ENCODE data around the gene NREP. TPM values are rescaled to one million over a fixed set of nuclear protein-coding genes. Genes with fewer than 3 reads are reported as not detected.
"Not testable (repeated sequence)": the region's sequence is repeated elsewhere in the genome, so short reads cannot be mapped to it uniquely, and the experiment has no call there.

The NREP gene
- total RNA-seq, 1 donor from 2014 or later = 26.2 TPM

DNA sequence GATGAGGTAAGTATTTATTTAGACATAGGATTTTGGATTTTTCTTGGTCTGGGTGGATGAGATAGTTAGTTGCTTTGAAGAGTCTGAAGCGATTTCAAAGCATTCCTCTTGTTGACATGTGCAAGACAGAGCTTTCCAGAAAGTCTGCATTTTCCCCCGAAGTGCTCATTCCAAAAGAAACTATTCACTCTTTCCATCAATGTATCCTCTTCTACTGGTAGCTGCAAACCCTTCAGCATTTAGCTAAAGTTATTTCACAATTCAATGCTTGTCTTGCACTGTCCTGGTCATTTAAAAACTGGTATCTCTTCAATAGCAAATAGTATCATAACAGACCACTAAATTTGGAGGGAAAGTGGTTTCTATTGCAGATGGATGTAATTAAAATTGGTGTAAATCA lies 13.0 kb downstream of the NREP start:
- ATAC-seq (no peak), DNase-seq (ENCODE audit: missing footprints) (no peak)
- intact Hi-C loops (cut with DNase I) = no loop called here

DNA sequence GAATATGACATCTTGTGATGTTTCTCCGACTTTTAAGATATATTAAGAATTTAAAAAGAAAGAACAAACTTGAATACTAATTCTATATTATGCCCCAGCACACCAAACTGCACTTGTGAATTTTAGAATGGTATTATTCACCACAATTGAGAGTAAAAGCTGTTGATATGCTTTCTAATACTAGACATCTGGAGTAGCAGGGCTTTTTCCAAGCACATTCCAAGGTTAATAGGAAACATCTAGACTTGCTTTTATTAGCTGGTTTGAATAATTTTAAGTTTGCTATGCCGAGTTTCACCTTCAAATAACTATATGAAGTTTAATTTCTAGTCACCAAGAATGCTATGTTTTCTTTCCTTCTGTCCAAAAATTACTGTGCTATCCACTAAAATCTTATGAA lies 13.5 kb downstream of the NREP start:
- ATAC-seq = no peak
- intact Hi-C loops (cut with DNase I) = no loop called here
- no peak for DNase-seq (ENCODE audit: missing footprints)

DNA sequence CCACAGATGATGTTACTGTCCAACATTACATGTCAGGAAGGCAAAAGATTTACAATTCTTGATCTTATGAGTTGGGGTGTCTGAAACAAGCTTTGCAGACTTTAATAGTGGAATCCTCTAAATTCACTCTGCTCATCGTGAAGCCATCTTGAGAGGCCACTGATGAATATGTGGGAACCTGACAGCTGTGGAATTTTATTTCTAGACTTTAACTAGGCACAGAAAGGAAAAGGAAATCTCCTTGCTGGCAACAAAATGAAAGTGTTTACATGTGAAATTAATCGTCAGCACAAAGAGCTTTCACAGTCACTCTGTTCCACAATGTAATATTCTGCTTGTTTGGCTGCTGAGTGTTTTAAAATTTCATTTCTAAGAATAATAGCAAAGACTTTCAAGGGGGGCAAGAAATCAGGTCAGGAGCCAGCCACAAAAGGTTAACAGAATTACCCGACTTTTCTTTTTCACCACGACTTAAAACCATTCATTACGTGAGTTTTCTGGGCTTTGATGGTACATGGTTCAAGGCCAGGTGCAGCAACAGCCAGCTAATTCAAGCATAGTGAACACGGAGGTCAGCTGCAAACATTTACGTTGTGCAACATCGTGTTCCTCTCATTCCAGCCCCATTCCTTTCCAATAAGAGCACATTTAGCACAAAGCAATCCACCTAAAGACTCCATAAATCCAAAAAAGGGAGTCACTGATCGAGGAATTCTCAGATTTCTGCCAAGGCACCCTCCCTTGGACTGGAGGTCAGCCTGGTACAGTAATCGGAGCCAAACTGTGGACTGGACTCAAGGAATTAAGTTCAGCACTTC lies 14.6 kb downstream of the NREP start:
- intact Hi-C loops (cut with DNase I) = no loop called here
- ATAC-seq (peak; percentile 34), DNase-seq (ENCODE audit: missing footprints) (no peak)

DNA sequence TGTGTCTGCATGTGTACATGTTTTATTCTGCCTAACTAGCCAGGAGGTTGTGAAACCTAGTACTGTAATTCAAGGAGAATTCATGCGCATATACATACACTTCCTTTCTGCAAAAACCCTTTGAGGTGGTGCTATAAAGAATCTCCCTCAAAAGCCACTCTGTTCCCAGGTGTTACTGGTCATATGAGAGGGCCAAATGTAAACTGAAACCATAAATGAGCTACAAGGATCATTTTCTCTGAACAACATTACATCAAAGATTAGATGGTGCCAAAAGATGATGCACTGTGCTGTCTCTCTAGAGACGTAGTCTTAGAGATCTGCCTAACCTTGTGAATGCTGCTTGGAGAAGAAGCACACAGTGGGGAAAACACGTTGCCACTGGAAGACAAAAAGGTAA lies 15.7 kb downstream of the NREP start:
- ATAC-seq = no peak
- DNase-seq (ENCODE audit: missing footprints) = no peak
- intact Hi-C loops (cut with DNase I) = no loop called here

DNA sequence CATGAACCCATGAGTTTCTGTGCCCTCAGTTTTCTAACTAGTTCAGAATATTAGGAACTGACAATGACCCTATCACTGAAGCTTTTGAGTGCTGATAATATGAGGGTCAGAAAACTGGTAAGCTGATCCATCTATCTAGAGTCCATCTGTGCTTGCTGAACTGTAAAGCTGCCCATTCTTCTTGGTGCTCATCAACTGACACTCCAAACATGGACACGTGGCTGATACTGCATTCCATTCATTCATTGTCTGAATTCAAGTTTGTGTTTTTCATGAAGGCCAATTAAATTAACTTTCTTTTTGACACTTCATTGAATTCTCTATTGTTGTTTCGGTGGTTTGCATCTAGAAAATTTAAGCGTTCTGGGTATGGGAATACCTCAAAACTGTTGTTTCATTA lies 17.6 kb downstream of the NREP start:
- intact Hi-C loops (cut with DNase I) = no loop called here
- DNase-seq (ENCODE audit: missing footprints) = no peak
- ATAC-seq = no peak

DNA sequence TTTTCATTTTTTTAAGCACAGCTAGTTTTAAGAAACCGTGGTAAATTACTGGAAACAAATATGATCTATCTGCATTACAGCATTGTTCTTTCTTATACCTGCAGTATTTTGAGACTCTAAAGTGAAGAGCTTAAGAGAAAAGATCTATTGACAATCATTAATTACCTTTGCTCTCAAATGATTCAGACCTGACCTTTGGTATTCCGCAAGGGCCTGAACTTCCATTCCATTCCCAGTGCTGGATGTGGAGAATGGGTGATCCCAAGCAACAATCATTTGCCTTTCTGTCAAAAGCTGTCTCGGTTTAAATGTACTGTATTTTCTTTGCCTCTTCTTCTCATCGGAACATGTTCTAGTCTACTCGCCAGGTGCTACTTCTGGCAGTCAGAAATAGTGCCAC lies 18.9 kb downstream of the NREP start:
- ATAC-seq (no peak), DNase-seq (ENCODE audit: missing footprints) (no peak)
- intact Hi-C loops (cut with DNase I) = no loop called here

DNA sequence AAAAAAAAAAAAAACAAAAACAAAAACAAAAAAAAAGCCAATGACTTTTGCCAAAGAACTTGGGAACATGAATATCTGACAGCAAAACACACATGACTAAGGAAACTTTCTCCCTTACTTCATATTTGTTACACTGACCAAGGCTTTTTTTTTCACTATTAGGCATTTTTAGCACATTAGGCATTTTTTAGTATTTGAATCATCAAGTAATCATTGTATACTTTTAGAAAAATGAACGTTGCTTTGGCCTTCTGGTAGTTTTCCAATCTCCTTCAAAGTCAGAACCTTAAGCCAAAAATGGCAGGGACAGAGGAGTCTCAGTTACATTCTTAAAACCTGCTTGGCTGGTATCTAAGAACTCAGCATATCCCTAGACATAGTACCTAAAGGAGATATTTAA lies 19.3 kb downstream of the NREP start:
- ATAC-seq (no peak), DNase-seq (ENCODE audit: missing footprints) (no peak)
- intact Hi-C loops (cut with DNase I) = no loop called here

DNA sequence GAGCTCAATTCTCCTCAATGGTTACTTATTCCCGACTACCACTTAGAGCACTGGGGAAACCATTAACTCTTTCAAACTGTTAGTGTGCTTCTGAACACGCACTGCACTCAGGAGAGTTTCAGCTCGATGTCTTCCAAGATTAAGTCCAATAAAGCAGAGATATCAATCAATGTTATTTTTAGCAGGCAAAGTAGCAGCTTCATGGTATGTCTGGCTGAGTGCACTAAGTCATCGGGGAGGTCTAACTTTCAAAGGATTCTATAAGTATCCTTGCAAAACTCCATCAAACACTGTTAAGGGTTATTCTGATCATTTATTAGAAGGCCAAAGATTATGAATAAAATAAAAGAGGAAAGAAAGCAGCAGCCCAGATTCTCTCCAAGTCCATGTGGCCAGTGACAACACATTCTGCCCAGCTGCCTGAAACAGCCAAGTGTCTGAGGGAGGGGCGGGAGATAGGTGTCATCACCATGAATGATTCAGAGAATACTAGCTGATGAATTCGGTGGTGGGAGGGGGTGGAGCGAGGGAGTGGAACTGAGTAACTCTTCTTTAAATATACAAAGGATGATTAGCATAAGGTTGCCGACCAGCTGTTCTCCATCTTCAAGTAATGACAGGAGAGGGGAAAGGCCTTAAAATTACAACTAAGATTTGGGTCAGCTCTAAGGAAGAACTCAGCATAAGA lies 21.3 kb downstream of the NREP start:
- ATAC-seq = peak; percentile 31
- no peak for DNase-seq (ENCODE audit: missing footprints)
- intact Hi-C loops (cut with DNase I) = no loop called here

DNA sequence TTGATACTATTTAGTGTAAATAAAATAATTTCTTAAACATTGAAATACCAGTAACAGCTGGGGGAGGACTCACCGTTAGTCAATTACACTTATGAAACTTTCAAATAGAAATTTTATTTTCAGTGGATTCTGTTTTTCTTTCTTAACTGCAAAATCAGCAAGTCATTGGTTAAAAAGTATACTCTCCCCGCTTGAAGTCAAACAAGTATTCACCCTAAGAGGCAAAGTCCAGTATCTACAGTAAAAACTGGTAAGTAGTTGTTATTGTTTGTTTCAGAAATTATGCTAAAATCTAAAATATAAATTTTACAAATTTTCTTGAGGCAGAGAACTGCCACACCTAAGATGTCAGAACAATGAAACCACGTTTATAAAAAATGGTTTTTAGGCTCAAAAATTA lies 22.4 kb downstream of the NREP start:
- intact Hi-C loops (cut with DNase I) = no loop called here
- DNase-seq (ENCODE audit: missing footprints) (no peak), ATAC-seq (no peak)

DNA sequence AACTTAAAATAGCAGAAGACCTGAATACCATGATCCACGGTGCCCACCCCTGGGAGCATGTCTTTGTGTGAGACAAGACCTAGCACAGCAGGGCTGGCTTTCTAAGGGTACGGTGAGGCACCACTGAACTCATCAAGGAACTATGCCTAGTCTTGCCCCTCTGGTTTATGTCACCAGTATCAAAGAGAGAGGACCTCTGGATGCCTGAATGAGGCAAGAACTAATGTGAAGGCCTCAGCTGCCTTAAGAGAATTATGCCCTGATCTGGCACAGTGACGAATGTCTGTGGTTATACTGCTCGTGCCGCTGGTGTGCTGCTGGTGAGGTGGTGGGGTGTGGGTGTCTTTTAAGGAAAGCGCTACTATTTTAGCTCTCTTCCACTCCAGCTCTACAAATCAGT lies 23.0 kb downstream of the NREP start:
- intact Hi-C loops (cut with DNase I) = no loop called here
- ATAC-seq (no peak), DNase-seq (ENCODE audit: missing footprints) (no peak)

DNA sequence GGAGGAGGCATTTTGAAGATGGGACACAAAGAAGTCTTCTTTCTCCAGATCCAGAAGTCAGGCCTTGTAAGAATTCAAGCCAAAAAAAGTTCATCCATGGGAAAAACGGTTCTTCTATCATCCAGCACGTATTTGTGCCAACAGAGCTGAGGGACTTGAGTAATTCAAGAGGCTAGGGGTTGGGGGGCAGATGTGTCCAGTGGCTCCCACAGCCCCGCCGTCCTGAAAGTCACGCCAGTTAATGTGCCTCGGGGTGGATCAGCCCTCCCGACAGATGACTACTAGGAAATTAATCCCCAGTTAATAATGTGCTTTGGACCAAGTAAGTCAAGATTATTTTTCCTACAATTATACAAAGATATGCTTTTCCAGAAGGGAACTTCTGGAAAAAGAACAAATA lies 23.4 kb downstream of the NREP start:
- intact Hi-C loops (cut with DNase I) = no loop called here
- ATAC-seq (no peak), DNase-seq (ENCODE audit: missing footprints) (no peak)

DNA sequence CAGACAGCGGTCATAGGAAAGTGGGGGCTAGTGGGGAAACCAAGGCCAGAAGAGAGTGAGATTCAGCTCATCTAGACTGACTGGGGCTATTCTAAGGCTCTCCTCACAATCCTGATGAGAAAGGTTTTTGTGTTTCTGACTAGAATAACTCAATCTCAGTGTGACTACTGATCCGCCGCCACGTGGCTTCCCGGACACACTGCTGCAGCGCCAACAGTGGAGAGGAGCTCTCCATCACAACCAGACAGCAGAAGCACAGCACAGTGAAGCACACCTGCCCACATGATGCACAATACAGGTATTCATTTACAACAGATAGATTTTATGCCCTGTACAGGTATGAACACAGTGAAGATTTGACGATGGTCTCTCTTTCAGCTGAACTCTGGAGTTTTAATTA lies 25.4 kb downstream of the NREP start:
- ATAC-seq (no peak), DNase-seq (ENCODE audit: missing footprints) (no peak)
- intact Hi-C loops (cut with DNase I) = no loop called here

DNA sequence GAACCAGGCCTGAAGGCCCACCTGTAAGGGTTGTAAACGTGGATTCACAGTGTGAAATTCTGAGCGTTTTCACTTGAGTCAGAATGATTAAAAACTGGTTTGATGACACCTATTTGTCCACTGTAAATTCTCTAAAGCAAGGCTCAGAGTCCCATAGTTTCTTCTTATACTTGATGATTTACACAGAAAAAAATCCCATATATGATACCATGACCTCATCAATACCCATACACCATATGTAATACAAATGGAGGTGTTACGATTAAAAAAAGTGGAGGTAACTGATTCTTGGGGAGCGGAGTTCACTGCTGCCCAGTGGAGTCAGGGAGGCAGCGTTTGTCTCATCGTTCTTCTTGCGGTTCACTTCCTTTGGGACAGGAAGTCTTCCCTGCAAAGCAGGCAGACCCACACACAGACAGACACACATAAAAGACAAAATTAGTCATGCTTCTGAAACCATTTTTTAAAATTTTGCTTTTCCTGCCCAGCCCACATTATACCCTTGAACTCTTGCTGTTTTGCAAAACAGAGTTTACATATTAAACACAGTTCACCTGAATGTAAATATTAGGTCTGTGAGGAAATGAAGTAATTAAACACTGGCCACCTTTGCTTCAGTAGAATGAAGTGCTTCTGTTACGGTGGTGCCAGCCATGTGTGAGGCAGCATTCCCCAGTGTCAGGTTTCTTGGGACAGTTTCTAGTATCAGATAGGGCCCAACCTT lies 26.2 kb downstream of the NREP start:
- no peak for DNase-seq (ENCODE audit: missing footprints)
- intact Hi-C loops (cut with DNase I) = no loop called here
- no peak for ATAC-seq

DNA sequence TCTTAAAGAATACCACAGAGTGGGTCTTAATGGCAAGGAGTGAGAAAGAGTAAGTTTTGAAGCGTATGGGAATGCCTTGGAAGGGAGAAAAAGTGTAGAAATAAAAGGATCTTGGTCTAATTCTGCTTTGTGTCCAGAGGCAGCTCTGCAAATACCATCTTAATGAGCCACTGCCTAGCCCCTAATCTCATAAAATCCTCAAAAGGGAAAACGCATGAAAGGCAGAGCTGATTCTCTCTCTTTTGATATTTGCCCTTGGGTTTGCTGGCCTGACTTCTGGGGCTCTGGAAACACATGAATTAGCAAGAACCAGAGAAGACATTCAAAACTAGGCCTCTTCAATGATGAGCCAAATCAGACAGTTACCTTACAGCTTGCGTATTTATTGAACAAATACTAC lies 28.1 kb downstream of the NREP start:
- intact Hi-C loops (cut with DNase I) = no loop called here
- ATAC-seq (no peak), DNase-seq (ENCODE audit: missing footprints) (no peak)

DNA sequence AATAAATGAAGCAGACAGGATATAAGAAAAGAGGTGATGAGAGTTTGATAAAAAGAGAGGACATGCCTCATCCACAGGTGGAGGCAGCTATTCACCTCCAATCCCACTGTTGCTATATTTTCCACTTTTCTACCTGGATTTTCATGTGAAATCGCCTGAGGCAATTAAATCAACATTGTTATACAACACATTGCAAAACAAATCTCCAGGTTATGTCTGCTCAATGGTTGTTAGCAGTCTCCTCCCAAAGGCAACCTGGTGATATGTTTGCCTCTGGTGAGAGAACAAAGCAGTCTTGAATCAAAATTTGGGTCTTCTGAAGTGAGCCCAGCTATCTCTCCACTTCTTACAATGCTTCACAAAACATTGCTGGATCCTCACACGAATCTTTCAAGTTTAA lies 30.0 kb downstream of the NREP start:
- intact Hi-C loops (cut with DNase I) = no loop called here
- ATAC-seq = no peak
- DNase-seq (ENCODE audit: missing footprints) = no peak

DNA sequence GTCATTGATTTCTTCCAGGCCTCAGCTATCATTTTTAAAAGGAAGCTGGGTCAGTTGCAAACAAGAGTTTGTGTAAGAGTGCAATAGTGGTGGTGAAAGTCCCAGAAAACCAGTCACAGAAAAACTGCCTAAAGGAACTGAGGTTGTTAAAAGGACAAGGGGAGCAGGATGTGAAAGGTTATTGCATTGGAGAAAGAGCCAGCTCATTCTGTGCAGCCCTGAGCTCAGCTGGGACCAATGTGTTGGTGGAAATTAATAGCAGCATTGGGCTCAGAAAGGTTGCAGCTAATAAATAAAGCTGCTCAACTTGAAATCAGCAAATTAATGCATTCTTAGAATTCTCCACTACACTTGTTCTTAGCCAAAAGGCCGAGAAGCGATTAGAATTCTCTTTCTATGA lies 34.9 kb downstream of the NREP start:
- intact Hi-C loops (cut with DNase I) = no loop called here
- ATAC-seq = no peak
- no peak for DNase-seq (ENCODE audit: missing footprints)

DNA sequence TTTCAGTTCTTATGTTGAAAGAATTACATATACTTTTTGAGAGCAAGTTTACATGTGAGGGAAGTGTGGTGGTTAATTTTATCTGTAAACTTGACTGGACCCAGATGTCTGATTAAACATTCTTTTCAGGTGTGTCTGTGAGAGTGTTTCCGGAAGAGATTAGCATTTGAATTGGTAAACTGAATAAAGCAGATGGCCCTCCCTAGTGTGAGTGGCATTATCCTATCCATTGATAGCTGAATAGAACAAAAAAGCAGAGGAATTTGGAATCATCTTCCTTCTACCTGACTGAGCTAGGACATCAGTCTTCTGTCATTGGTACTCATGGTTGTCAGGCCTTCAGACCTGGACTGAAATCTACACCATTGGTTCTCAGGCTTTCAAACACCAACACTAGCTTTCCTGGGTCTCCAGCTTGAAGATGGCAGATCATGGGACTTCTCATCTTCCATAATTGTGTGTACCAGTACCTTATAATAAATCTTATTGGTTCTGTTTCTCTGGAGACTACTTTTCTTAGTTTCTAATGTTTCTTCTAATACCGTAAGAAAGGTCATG lies 36.6 kb downstream of the NREP start:
- intact Hi-C loops (cut with DNase I) = no loop called here
- ATAC-seq = no peak
- no peak for DNase-seq (ENCODE audit: missing footprints)

DNA sequence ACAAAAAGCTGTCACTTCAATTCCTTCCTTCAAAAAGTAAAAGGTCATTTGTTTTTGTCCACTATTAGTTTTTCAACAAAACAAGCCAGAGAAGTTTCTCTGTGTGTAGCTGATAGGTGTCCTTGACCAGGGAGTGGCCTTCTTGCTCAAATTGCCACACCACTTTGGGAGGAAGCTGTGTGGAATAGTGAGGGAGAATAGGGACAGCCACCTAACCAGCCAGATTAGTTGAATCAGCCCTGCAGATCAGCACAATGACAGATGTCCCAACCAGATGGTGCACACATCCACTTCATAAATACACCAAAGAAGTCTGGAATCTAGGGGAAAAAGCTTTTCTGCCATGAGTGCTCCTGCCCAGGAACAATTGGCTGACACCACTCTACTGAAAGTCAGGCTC lies 37.2 kb downstream of the NREP start:
- DNase-seq (ENCODE audit: missing footprints) (no peak), ATAC-seq (no peak)
- intact Hi-C loops (cut with DNase I) = no loop called here

DNA sequence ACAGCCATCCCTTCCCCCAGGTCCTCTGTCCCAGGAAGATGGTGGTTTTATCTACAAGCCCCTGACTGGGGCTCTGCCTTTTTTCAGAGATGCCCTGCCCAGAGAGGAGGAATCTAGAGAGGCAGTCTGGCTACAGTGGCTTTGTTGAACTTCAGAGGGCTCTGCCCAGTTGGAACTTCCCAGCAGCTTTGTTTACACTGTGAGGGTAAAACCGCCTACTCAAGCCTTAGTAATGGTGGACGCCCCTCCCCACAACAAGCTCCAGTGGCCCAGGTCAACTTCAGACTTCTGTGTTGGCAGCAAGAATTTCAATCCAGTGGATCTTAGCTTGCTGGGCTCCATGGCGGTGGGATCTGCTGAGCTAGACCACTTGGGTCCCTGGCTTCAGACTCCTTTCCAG lies 40.2 kb downstream of the NREP start:
- not testable (repeated sequence) for DNase-seq (ENCODE audit: missing footprints); ATAC-seq

More for the DNA sequence above, 40.2 kb downstream of the NREP start:
- intact Hi-C loops (cut with DNase I) = not testable (repeated sequence)
